Karpas-422 (cell line): Measurements from ENCODE around the gene MED9. TPM values are rescaled to one million over a fixed set of nuclear protein-coding genes. Genes with fewer than 3 reads are reported as not detected.

Source experiments
- DNase-seq: peaks from one replicate; pipeline ENCODE4 v3.0.0-alpha.2; 2015
- H2AFZ ChIP-seq: fragments of 200-600 bp; sonication (generic); 2 replicates; pipeline ENCODE4 v1.6.1; 2014; ENCODE audit warnings: antibody characterized with exemption, low read length, mixed read lengths
- H3K27ac ChIP-seq: fragments of 200-600 bp; sonication (generic); 2 replicates; pipeline ENCODE4 v1.5.1; 2014; ENCODE audit warnings: mild to moderate bottlenecking, low read length, moderate library complexity
- H3K27me3 ChIP-seq: fragments of 200-600 bp; sonication (generic); 2 replicates; pipeline ENCODE4 v1.6.1; 2014; ENCODE audit warnings: low read length, mixed read lengths
- H3K36me3 ChIP-seq: fragments of 200-600 bp; sonication (generic); 2 replicates; pipeline ENCODE4 v1.6.1; 2014; ENCODE audit warnings: low read length, mixed read lengths; ENCODE audit not compliant: insufficient read depth
- H3K4me1 ChIP-seq: fragments of 200-600 bp; sonication (generic); 2 replicates; pipeline ENCODE4 v1.6.1; 2014; ENCODE audit warnings: mild to moderate bottlenecking, low read length, mixed read lengths
- H3K4me2 ChIP-seq: fragments of 200-600 bp; sonication (generic); 2 replicates; pipeline ENCODE4 v1.6.1; 2014; ENCODE audit warnings: low read length, low read depth, mild to moderate bottlenecking; ENCODE audit not compliant: poor library complexity, severe bottlenecking
- H3K4me3 ChIP-seq: fragments of 200-600 bp; sonication (generic); 2 replicates; pipeline ENCODE4 v1.5.1; 2014; ENCODE audit warnings: mild to moderate bottlenecking, antibody characterized with exemption, low read length, mixed read lengths
- H3K79me2 ChIP-seq: fragments of 200-600 bp; sonication (generic); 2 replicates; pipeline ENCODE4 v1.6.1; 2014; ENCODE audit warnings: mild to moderate bottlenecking, low read length, mixed read lengths
- H3K9ac ChIP-seq: fragments of 200-600 bp; sonication (generic); 2 replicates; pipeline ENCODE4 v1.6.0; 2014; ENCODE audit warnings: low read length
- H3K9me2 ChIP-seq: fragments of 200-600 bp; sonication (generic), shearing (Covaris generic); replicated peaks from 2 replicates; pipeline ENCODE4 v1.6.0; 2014; ENCODE audit warnings: mild to moderate bottlenecking, low read length, moderate library complexity; ENCODE audit not compliant: insufficient read depth
- H3K9me3 ChIP-seq: fragments of 300-700, 200-600 bp; sonication (generic); 2 replicates; pipeline ENCODE4 v1.6.1; 2014; ENCODE audit warnings: low read length, mixed read lengths
- H4K20me1 ChIP-seq: fragments of 200-600 bp; sonication (generic); 2 replicates; pipeline ENCODE4 v1.6.1; 2014; ENCODE audit warnings: mild to moderate bottlenecking, antibody characterized with exemption, low read length, low read depth; ENCODE audit not compliant: insufficient read depth
- total RNA-seq: library from RNA; depleted of rRNA; stranded (reverse); fragments of >200 nt; shearing (Covaris generic); gene quantifications from 2 replicates; pipeline ENCODE4 v1.2.3, GENCODE V29; 2014; ENCODE audit warnings: low replicate concordance

Gene MED9
- total RNA-seq, 1 experiment from 2014 or later = 8.8 TPM

- H3K36me3 ChIP-seq = no peaks in the 10 kb centered on the region
- H3K9me2 ChIP-seq = no peaks in the 10 kb centered on the region
- no peaks in the 10 kb centered on the region for H3K4me1 ChIP-seq
- H4K20me1 ChIP-seq = no peaks in the 10 kb centered on the region
- H3K27ac ChIP-seq = no peak overlapping the region
- H2AFZ ChIP-seq = no peak overlapping the region
- H3K27me3 ChIP-seq = no peaks in the 10 kb centered on the region
- no peaks in the 10 kb centered on the region for H3K79me2 ChIP-seq
- H3K4me2 ChIP-seq = no peak overlapping the region
- DNase-seq = no peak
- H3K9me3 ChIP-seq = no peaks in the 10 kb centered on the region
- no peak overlapping the region for H3K4me3 ChIP-seq
- H3K9ac ChIP-seq = no peak overlapping the region
These were observed 38.9 kb upstream of the MED9 start for GRCh38 chr17:17437893-17438292.

GRCh38 chr17:17440010-17440843 is 36.6 kb upstream of the MED9 start:
- H3K9me2 ChIP-seq = no peaks in the 10 kb centered on the region
- H3K27me3 ChIP-seq = no peaks in the 10 kb centered on the region
- H3K9ac ChIP-seq = no peak overlapping the region
- no peaks in the 10 kb centered on the region for H3K36me3 ChIP-seq
- H3K4me2 ChIP-seq = no peak overlapping the region
- no peaks in the 10 kb centered on the region for H4K20me1 ChIP-seq
- no peak overlapping the region for H3K4me3 ChIP-seq
- no peaks in the 10 kb centered on the region for H3K79me2 ChIP-seq
- H3K9me3 ChIP-seq = no peaks in the 10 kb centered on the region
- H3K4me1 ChIP-seq = no peaks in the 10 kb centered on the region
- no peak overlapping the region for H3K27ac ChIP-seq
- peak; percentile 88 for DNase-seq
- no peak overlapping the region for H2AFZ ChIP-seq

- Histone ChIP-seq H3K4me2 (no peak overlapping the region), H2AFZ (no peak overlapping the region), H3K27me3 (no peaks in the 10 kb centered on the region), H3K9me3 (no peaks in the 10 kb centered on the region), H3K27ac (no peak overlapping the region), H3K9me2 (no peaks in the 10 kb centered on the region), H3K36me3 (no peaks in the 10 kb centered on the region), H4K20me1 (no peaks in the 10 kb centered on the region), H3K4me1 (no peaks in the 10 kb centered on the region), H3K9ac (no peak overlapping the region), H3K79me2 (no peaks in the 10 kb centered on the region), H3K4me3 (no peak overlapping the region)
- peak; percentile 23 for DNase-seq
These were observed 35.7 kb upstream of the MED9 start for GRCh38 chr17:17440938-17441675.

GRCh38 chr17:17443173-17443572 is 33.6 kb upstream of the MED9 start:
- no peak for DNase-seq
- no peak overlapping the region for H3K4me2 ChIP-seq

GRCh38 chr17:17445296-17445924 is 31.4 kb upstream of the MED9 start:
- Histone ChIP-seq H3K9me3 (no peaks in the 10 kb centered on the region), H4K20me1 (no peaks in the 10 kb centered on the region), H2AFZ (no peak overlapping the region), H3K9ac (no peak overlapping the region), H3K27ac (no peak overlapping the region), H3K27me3 (no peaks in the 10 kb centered on the region), H3K36me3 (no peaks in the 10 kb centered on the region), H3K4me2 (no peak overlapping the region), H3K4me3 (no peak overlapping the region), H3K9me2 (no peaks in the 10 kb centered on the region), H3K4me1 (no peaks in the 10 kb centered on the region), H3K79me2 (no peaks in the 10 kb centered on the region)
- DNase-seq = peak; percentile 16

More at GRCh38 chr17:17443173-17443572, 33.6 kb upstream of the MED9 start:
- no peaks in the 10 kb centered on the region for H3K9me3 ChIP-seq
- no peaks in the 10 kb centered on the region for H3K79me2 ChIP-seq
- no peaks in the 10 kb centered on the region for H3K27me3 ChIP-seq
- no peaks in the 10 kb centered on the region for H4K20me1 ChIP-seq
- no peaks in the 10 kb centered on the region for H3K36me3 ChIP-seq
- no peak overlapping the region for H3K9ac ChIP-seq
- no peak overlapping the region for H3K27ac ChIP-seq
- no peaks in the 10 kb centered on the region for H3K4me1 ChIP-seq
- H2AFZ ChIP-seq = no peak overlapping the region
- no peak overlapping the region for H3K4me3 ChIP-seq
- H3K9me2 ChIP-seq = no peaks in the 10 kb centered on the region

GRCh38 chr17:17445925-17446665 is 30.7 kb upstream of the MED9 start:
- Histone ChIP-seq H3K9me2 (no peaks in the 10 kb centered on the region), H3K36me3 (no peaks in the 10 kb centered on the region), H3K4me3 (no peak overlapping the region), H2AFZ (no peak overlapping the region), H4K20me1 (no peaks in the 10 kb centered on the region), H3K9ac (no peak overlapping the region), H3K4me1 (no peaks in the 10 kb centered on the region), H3K4me2 (no peak overlapping the region), H3K9me3 (no peaks in the 10 kb centered on the region), H3K27ac (no peak overlapping the region), H3K79me2 (no peaks in the 10 kb centered on the region), H3K27me3 (no peaks in the 10 kb centered on the region)
- peak; percentile 32 for DNase-seq

GRCh38 chr17:17446666-17447155 is 30.1 kb upstream of the MED9 start:
- Histone ChIP-seq H2AFZ (no peak overlapping the region), H3K27ac (no peak overlapping the region), H3K27me3 (no peaks in the 10 kb centered on the region), H3K4me3 (no peak overlapping the region), H3K36me3 (no peaks in the 10 kb centered on the region), H3K4me2 (no peak overlapping the region), H3K9me3 (no peaks in the 10 kb centered on the region), H3K4me1 (no peaks in the 10 kb centered on the region), H3K9ac (no peak overlapping the region), H3K9me2 (no peaks in the 10 kb centered on the region), H4K20me1 (no peaks in the 10 kb centered on the region), H3K79me2 (no peaks in the 10 kb centered on the region)
- peak; percentile 35 for DNase-seq
